GM23248 (cell line): Measurements from ENCODE around the gene SMARCAL1. TPM values are rescaled to one million over a fixed set of nuclear protein-coding genes. Genes with fewer than 3 reads are reported as not detected.
A peak's percentile ranks its signal among the peaks of the same experiment; 100 is the strongest.

Experiments used
- DNase-seq: peaks from one replicate; pipeline ENCODE4 v3.0.0-alpha.2; 2015
- H2AFZ ChIP-seq: fragments of 200-600 bp; sonication (generic); 2 replicates; pipeline ENCODE4 v1.6.1; 2016; ENCODE audit warnings: antibody characterized with exemption
- H3F3A ChIP-seq: fragments of 200-600 bp; sonication (generic); 2 replicates; pipeline ENCODE4 v1.6.1; 2016; ENCODE audit warnings: mild to moderate bottlenecking, antibody characterized with exemption, mixed run types; ENCODE audit not compliant: insufficient read depth
- H3K27ac ChIP-seq: fragments of 200-600 bp; sonication (generic); 2 replicates; pipeline ENCODE4 v1.5.1; 2016; ENCODE audit warnings: mild to moderate bottlenecking
- H3K27me3 ChIP-seq: fragments of 200-600 bp; sonication (generic); replicated peaks from 2 replicates; pipeline ENCODE4 v1.6.1; 2016; ENCODE audit warnings: mild to moderate bottlenecking; ENCODE audit not compliant: insufficient read depth
- H3K36me3 ChIP-seq: fragments of 200-600 bp; sonication (generic); 2 replicates; pipeline ENCODE4 v1.6.1; 2016; ENCODE audit warnings: low read depth, mild to moderate bottlenecking
- H3K4me1 ChIP-seq: fragments of 200-600 bp; sonication (generic); 2 replicates; pipeline ENCODE4 v1.6.1; 2016; ENCODE audit warnings: mild to moderate bottlenecking; ENCODE audit not compliant: insufficient read depth
- H3K4me2 ChIP-seq: fragments of 200-600 bp; sonication (generic); one replicate; pipeline ENCODE4 v1.6.1; 2016; ENCODE audit warnings: mild to moderate bottlenecking; ENCODE audit not compliant: unreplicated experiment
- H3K4me3 ChIP-seq: fragments of 200-600 bp; sonication (generic); 2 replicates; pipeline ENCODE4 v1.5.1; 2016; ENCODE audit warnings: mild to moderate bottlenecking
- H3K79me2 ChIP-seq: fragments of 200-600 bp; sonication (generic); 2 replicates; pipeline ENCODE4 v1.6.1; 2016; ENCODE audit warnings: mild to moderate bottlenecking; ENCODE audit not compliant: insufficient read depth
- H3K9ac ChIP-seq: fragments of 200-600 bp; sonication (generic); 2 replicates; pipeline ENCODE4 v1.6.1; 2016; ENCODE audit warnings: mild to moderate bottlenecking
- H3K9me2 ChIP-seq: fragments of 200-600 bp; sonication (generic); 2 replicates; pipeline ENCODE4 v1.6.1; 2016; ENCODE audit warnings: mixed run types, mild to moderate bottlenecking, moderate library complexity; ENCODE audit not compliant: insufficient read depth
- H3K9me3 ChIP-seq: fragments of 200-600 bp; sonication (generic); one replicate; pipeline ENCODE4 v1.6.1; 2017; ENCODE audit warnings: low read depth
- H4K20me1 ChIP-seq: fragments of 200-600 bp; sonication (generic); 2 replicates; pipeline ENCODE4 v1.6.0; 2016; ENCODE audit not compliant: insufficient read depth
- EZH2 ChIP-seq: fragments of 200-600 bp; sonication (generic); IDR thresholded peaks from 2 replicates; pipeline ENCODE4 v1.6.1; 2018; ENCODE audit warnings: antibody characterized with exemption, mild to moderate bottlenecking; ENCODE audit not compliant: insufficient read depth, poor library complexity, severe bottlenecking
- EZH2phosphoT487 ChIP-seq: fragments of 200-600 bp; sonication (generic); IDR thresholded peaks from 2 replicates; pipeline ENCODE4 v1.6.1; 2018; ENCODE audit warnings: antibody characterized with exemption, moderate library complexity, mild to moderate bottlenecking, low read depth; ENCODE audit not compliant: insufficient read depth
- WGBS, 2 experiments: methylation state at CpG; one replicate each; pipeline ENCODE4 v1.1.6; 2015 to 2017; ENCODE audit warnings: low lambda C conversion rate in 2 of 2, low coverage in 1 of 2; ENCODE audit errors: missing lambda C conversion rate in 2 of 2; 5-methylcytosine and 5-hydroxymethylcytosine counted together
- in situ Hi-C: fragments of 300-500 bp; cut with MboI; formaldehyde crosslinking; loops from 2 replicates; pipeline ENCODE4 v1.15.0; 2020
- polyA plus RNA-seq: library from polyadenylated mRNA; unstranded; fragments of >200 nt; fragmentation: Nextera tagmentation; extraction: Ambion mirVana; gene quantifications from 2 replicates; pipeline ENCODE4 v1.2.1, GENCODE V29; 2016
- total RNA-seq: library from RNA; depleted of rRNA; stranded (reverse); fragments of >200 nt; shearing (Covaris generic); gene quantifications from 2 replicates; pipeline ENCODE4 v1.2.3, GENCODE V29; 2014

Gene SMARCAL1
- total and polyA plus RNA-seq, 2 experiments from 2014 or later = 10.9 to 30.5 TPM

- no peaks in the 10 kb centered on the region; the same call in 1 of the 2 replicates for H3K9me2 ChIP-seq
- no peaks in the 10 kb centered on the region for H3K9me3 ChIP-seq
- 0 to 7% methylated on average over 1 of the region's 1 CpG for WGBS, 2 experiments
- peaks cover 44% of the 10 kb centered on the region for H3K4me1 ChIP-seq
- peak overlapping the region; percentile 68 for H3K4me2 ChIP-seq
- H3K4me3 ChIP-seq = peak overlapping the region; percentile 40
- peak overlapping the region; percentile 42 for H3K9ac ChIP-seq
- DNase-seq = peak; percentile 87
- H4K20me1 ChIP-seq = no peaks in the 10 kb centered on the region
- TF ChIP-seq EZH2 = no peak
- no peak for TF ChIP-seq EZH2phosphoT487
- H3K27ac ChIP-seq = peak overlapping the region; percentile 66
- no peaks in the 10 kb centered on the region for H3K36me3 ChIP-seq
- no peaks in the 10 kb centered on the region for H3K27me3 ChIP-seq
- peak overlapping the region; percentile 71 for H2AFZ ChIP-seq
- in situ Hi-C loops = no loop called here
- H3F3A ChIP-seq = peaks cover 41% of the 10 kb centered on the region
- H3K79me2 ChIP-seq = peaks cover 5% of the 10 kb centered on the region; the same call in 1 of the 2 replicates
Observed at GRCh38 chr2:216490061-216490460, 77.8 kb downstream of the SMARCAL1 start.

DNA sequence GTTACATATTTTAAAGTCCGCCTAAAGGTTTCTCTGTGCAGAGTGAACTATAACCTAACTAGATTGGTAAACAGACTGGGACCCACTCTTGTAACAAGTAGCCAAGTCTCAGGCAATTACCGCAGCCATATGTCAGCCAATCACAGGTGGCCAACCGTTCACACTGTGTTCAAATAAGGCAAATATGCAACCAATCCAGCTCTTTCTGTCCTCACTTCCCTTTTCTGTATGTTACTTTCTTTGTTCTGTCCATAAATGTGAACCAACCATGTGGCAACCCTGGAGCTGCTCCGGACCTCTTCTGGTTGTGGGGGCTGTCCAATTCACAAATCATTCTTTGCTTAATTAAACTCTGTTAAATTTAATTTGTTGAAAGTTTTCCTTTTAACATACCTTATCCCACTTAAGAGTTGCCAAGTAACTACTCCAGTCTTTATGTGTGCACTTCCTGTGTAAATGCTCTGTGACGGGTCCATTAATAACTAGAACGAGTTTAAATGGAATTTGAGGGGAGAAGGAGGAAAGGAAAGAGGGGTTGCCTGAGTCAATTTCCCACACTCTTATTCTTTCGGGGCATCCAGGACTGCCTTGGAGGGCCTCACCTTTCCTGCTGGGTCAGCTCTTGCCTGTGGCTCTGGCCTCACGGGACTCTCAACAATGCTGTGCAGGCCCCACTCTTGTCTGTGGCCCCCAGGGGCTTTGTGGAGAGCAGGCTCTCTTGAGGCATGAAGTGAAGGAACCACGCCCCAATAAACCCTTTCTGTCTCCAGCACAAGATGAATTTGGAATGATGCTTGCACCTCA is 79.7 kb downstream of the SMARCAL1 start:
- Histone ChIP-seq H3K27ac (peak overlapping the region; percentile 86), H3K4me3 (no peak overlapping the region), H3K27me3 (no peaks in the 10 kb centered on the region), H3K4me2 (peak overlapping the region; percentile 57), H3K4me1 (peaks cover 57% of the 10 kb centered on the region), H3F3A (peaks cover 55% of the 10 kb centered on the region), H2AFZ (peak overlapping the region; percentile 58), H3K9me2 (no peaks in the 10 kb centered on the region; the same call in 1 of the 2 replicates), H3K9me3 (no peaks in the 10 kb centered on the region), H3K36me3 (no peaks in the 10 kb centered on the region), H3K79me2 (peaks cover 21% of the 10 kb centered on the region), H4K20me1 (no peaks in the 10 kb centered on the region), H3K9ac (peak overlapping the region; percentile 32)
- in situ Hi-C loops = no loop called here
- TF ChIP-seq EZH2 (no peak), EZH2phosphoT487 (no peak)
- DNase-seq = no peak
- 80% methylated on average over 9 of the region's 9 CpGs for WGBS, 2 experiments

DNA sequence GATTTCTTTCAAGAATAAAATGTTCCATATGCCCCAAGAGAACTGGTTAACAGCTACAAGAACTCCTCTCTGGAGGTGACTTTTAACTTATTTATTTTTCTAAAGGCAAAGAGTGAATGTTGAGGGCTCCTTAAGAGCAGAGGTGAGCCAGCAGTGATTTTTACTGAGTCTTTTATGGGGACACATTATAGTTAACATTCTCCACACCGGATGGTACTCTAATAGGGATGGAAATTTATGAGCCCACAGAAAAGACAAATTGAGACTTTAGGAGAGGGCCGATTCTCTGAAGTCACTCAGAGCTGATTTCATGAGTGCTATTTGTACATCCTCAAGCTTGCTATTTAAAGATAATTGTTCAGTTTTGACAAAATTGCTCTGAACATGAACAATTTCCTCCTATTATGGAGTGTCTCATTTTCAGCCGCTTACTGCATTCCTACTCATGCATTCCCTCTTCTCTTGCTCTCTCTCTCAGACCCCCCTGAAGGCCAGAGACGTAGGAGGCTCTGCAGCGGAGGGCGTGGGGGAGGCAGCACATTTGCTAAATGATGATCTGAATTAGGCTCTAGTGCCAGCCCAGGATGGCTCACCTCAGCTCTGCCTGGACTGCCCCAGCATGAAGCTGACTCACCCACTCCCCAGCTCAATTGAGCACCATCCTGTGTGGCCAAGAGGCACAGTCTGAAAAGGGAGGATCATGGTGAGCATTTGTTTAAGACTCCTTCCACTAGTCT is 80.5 kb downstream of the SMARCAL1 start:
- Histone ChIP-seq H3K4me2 (peak overlapping the region; percentile 57), H3K4me3 (peak overlapping the region; percentile 33), H3K9ac (peak overlapping the region; percentile 32)

GRCh38 chr2:216493334-216493685 is 81.0 kb downstream of the SMARCAL1 start:
- Histone ChIP-seq H3K9ac (0 out of 2 replicates have a peak overlapping the region, but pooled peaks have one; percentile 32), H3K27me3 (no peaks in the 10 kb centered on the region), H4K20me1 (no peaks in the 10 kb centered on the region), H3K36me3 (no peaks in the 10 kb centered on the region), H3K27ac (peak overlapping the region; percentile 86), H3K4me2 (peak overlapping the region; percentile 57), H3K4me1 (peaks cover 64% of the 10 kb centered on the region), H3F3A (peaks cover 63% of the 10 kb centered on the region), H3K9me3 (no peaks in the 10 kb centered on the region), H2AFZ (peak overlapping the region; percentile 8; the same call in 1 of the 2 replicates), H3K4me3 (0 out of 2 replicates have a peak overlapping the region, but pooled peaks have one; percentile 33), H3K9me2 (no peaks in the 10 kb centered on the region), H3K79me2 (peaks cover 34% of the 10 kb centered on the region)
- 95 to 100% methylated on average over 1 of the region's 1 CpG for WGBS, 2 experiments
- in situ Hi-C loops = no loop called here
- DNase-seq = no peak
- TF ChIP-seq EZH2 = no peak
- no peak for TF ChIP-seq EZH2phosphoT487

More for the DNA sequence above, 80.5 kb downstream of the SMARCAL1 start:
- no peaks in the 10 kb centered on the region for H4K20me1 ChIP-seq
- no peaks in the 10 kb centered on the region for H3K36me3 ChIP-seq
- peaks cover 64% of the 10 kb centered on the region for H3K4me1 ChIP-seq
- WGBS, 2 experiments = 1 to 2% methylated on average over 6 of the region's 6 CpGs
- TF ChIP-seq EZH2phosphoT487 = no peak
- TF ChIP-seq EZH2 = no peak
- DNase-seq = peak; percentile 96
- in situ Hi-C loops = no loop called here
- H3K9me3 ChIP-seq = no peaks in the 10 kb centered on the region
- no peaks in the 10 kb centered on the region for H3K27me3 ChIP-seq
- peak overlapping the region; percentile 58 for H2AFZ ChIP-seq
- H3K27ac ChIP-seq = peak overlapping the region; percentile 86
- no peaks in the 10 kb centered on the region; the same call in 1 of the 2 replicates for H3K9me2 ChIP-seq
- H3K79me2 ChIP-seq = peaks cover 29% of the 10 kb centered on the region
- H3F3A ChIP-seq = peaks cover 57% of the 10 kb centered on the region
